Ascending aorta (tissue), 2 donors: ENCODE results near the gene IQGAP2. TPM values are rescaled to one million over a fixed set of nuclear protein-coding genes. Genes with fewer than 3 reads are reported as not detected.

Experiments
- DNase-seq, 2 donors: peaks; one replicate each; pipeline ENCODE4 v3.0.0-alpha.2; 2019; ENCODE audit warnings: low spot score in 2 of 2
- H3K27ac ChIP-seq, 2 donors: fragments of 200-600 bp; sonication (generic); one replicate each; pipeline ENCODE4 v1.5.1; 2016 to 2017; ENCODE audit warnings: mild to moderate bottlenecking in 1 of 2
- H3K27me3 ChIP-seq: fragments of 200-600 bp; sonication (generic); one replicate; pipeline ENCODE4 v1.5.1; 2017
- H3K36me3 ChIP-seq, 2 donors: fragments of 200-600 bp; sonication (generic); one replicate each; pipeline ENCODE4 v1.5.1; 2016
- H3K4me1 ChIP-seq, 2 donors: fragments of 200-600 bp; sonication (generic); one replicate each; pipeline ENCODE4 v1.5.1; 2016 to 2017; ENCODE audit warnings: mild to moderate bottlenecking in 1 of 2
- H3K4me3 ChIP-seq, 2 donors: fragments of 200-600 bp; sonication (generic); one replicate each; pipeline ENCODE4 v1.5.1; 2016 to 2017; ENCODE audit warnings: mild to moderate bottlenecking in 1 of 2
- H3K9me3 ChIP-seq, 2 donors: fragments of 200-600 bp; sonication (generic); one replicate each; pipeline ENCODE4 v1.5.1; 2016
- intact Hi-C: fragments of 100-400 bp; cut with DNase I; formaldehyde crosslinking; loops from one replicate; pipeline ENCODE4 v1.15.1; 2023
- total RNA-seq: library from RNA; depleted of rRNA; stranded (reverse); fragments of >200 nt; gene quantifications from one replicate; pipeline ENCODE4 v1.1.0, GENCODE V29; 2016
- TF ChIP-seq, protein P1 (sequence below), 3 experiments: fragments of 200-600 bp in 2 of 3; fragments of 450-650 bp in 1 of 3; sonication (generic) in 2 of 3; IDR thresholded peaks; one replicate each; pipeline ENCODE4 v1.5.1; 2016 to 2019; ENCODE audit warnings: antibody characterized with exemption in 3 of 3, mild to moderate bottlenecking in 1 of 3, moderate library complexity in 1 of 3

IQGAP2 gene
- total RNA-seq, 1 donor from 2014 or later, result 19.8 TPM

DNA sequence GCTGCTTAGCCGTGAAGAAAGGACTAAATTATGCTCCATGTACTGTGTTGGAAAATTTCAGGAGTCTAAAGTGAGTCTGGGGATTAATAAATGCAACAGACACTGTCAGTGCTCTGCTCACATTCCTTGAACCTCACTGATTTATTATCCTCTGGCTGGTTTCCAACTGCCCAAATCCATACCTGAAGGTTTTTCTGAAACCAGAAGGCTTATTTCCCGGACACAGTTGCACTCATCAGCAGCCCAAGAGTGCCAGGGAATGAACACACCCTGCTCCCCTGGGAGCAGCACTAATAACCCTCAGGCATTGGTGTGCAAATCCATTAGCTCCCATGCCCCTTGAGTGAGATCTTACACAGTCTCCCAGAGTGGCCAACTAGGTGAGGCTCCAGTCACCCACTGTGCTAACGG, 351.6 kb downstream of the IQGAP2 start:
- TF ChIP-seq, protein P1, sequence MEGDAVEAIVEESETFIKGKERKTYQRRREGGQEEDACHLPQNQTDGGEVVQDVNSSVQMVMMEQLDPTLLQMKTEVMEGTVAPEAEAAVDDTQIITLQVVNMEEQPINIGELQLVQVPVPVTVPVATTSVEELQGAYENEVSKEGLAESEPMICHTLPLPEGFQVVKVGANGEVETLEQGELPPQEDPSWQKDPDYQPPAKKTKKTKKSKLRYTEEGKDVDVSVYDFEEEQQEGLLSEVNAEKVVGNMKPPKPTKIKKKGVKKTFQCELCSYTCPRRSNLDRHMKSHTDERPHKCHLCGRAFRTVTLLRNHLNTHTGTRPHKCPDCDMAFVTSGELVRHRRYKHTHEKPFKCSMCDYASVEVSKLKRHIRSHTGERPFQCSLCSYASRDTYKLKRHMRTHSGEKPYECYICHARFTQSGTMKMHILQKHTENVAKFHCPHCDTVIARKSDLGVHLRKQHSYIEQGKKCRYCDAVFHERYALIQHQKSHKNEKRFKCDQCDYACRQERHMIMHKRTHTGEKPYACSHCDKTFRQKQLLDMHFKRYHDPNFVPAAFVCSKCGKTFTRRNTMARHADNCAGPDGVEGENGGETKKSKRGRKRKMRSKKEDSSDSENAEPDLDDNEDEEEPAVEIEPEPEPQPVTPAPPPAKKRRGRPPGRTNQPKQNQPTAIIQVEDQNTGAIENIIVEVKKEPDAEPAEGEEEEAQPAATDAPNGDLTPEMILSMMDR (IDR thresholded peaks at IDR 0.05), result no peak
- no peak overlapping the region for H3K4me3 ChIP-seq
- no peak for DNase-seq
- no peaks in the 10 kb centered on the region for H3K27me3 ChIP-seq
- no peak overlapping the region for H3K27ac ChIP-seq
- H3K36me3 ChIP-seq, result no peaks in the 10 kb centered on the region
- intact Hi-C loops, result no loop called here
- H3K4me1 ChIP-seq, result no peaks in the 10 kb centered on the region
- H3K9me3 ChIP-seq, result no peaks in the 10 kb centered on the region

GRCh38 chr5:76755779-76756637, 352.9 kb downstream of the IQGAP2 start:
- Histone ChIP-seq H3K9me3 (no peaks in the 10 kb centered on the region), H3K36me3 (no peaks in the 10 kb centered on the region), H3K27me3 (no peaks in the 10 kb centered on the region), H3K27ac (no peak overlapping the region), H3K4me3 (no peak overlapping the region), H3K4me1 (no peaks in the 10 kb centered on the region)
- no peak for DNase-seq
- intact Hi-C loops, result no loop called here
- TF ChIP-seq, protein P1 (IDR thresholded peaks at IDR 0.05), result no peak

- Histone ChIP-seq H3K27ac (no peak overlapping the region), H3K9me3 (no peaks in the 10 kb centered on the region), H3K36me3 (no peaks in the 10 kb centered on the region), H3K4me1 (no peaks in the 10 kb centered on the region), H3K4me3 (no peak overlapping the region), H3K27me3 (no peaks in the 10 kb centered on the region)
- TF ChIP-seq, protein P1 (IDR thresholded peaks at IDR 0.05), result no peak
- intact Hi-C loops, result no loop called here
- no peak for DNase-seq
Measured at GRCh38 chr5:76757049-76757448, 354.0 kb downstream of the IQGAP2 start.

Other genes starting within 250 kb of the IQGAP2 start
- not detected for gene F2RL2, start 220.1 kb downstream of the IQGAP2 start, total RNA-seq